Dedifferentiated amniotic fluid mesenchymal stem cell (primary cell): ENCODE measurements around the gene PFKFB3.
"Not testable (repeated sequence)": the region's sequence is repeated elsewhere in the genome, so short reads cannot be mapped to it uniquely, and the experiment has no call there.

Experiments used
- DNase-seq: peaks from one replicate; pipeline ENCODE4 v3.0.0-alpha.2; 2016; ENCODE audit errors: extremely low spot score

PFKFB3 gene

GRCh38 chr10:6178581-6178980 is 24.2 kb upstream of the PFKFB3 start:
- DNase-seq, result no peak

- no peak for DNase-seq
These were observed 23.7 kb upstream of the PFKFB3 start for GRCh38 chr10:6179078-6179477.

- no peak for DNase-seq
These were observed 22.1 kb upstream of the PFKFB3 start for GRCh38 chr10:6180480-6181110.

GRCh38 chr10:6181249-6181648 is 21.5 kb upstream of the PFKFB3 start:
- DNase-seq, result no peak

GRCh38 chr10:6182454-6183098 is 20.2 kb upstream of the PFKFB3 start:
- no peak for DNase-seq

- DNase-seq, result no peak
These were observed 17.6 kb upstream of the PFKFB3 start for GRCh38 chr10:6185039-6185716.

GRCh38 chr10:6186894-6187256 is 15.9 kb upstream of the PFKFB3 start:
- DNase-seq, result no peak

- no peak for DNase-seq
These were observed 15.5 kb upstream of the PFKFB3 start for GRCh38 chr10:6187278-6187677.

- DNase-seq, result not testable (repeated sequence)
These were observed 12.7 kb upstream of the PFKFB3 start for GRCh38 chr10:6190033-6190432.

GRCh38 chr10:6191147-6191546 is 11.6 kb upstream of the PFKFB3 start:
- DNase-seq, result no peak

GRCh38 chr10:6191569-6191968 is 11.2 kb upstream of the PFKFB3 start:
- no peak for DNase-seq

GRCh38 chr10:6193342-6193741 is 9.4 kb upstream of the PFKFB3 start:
- not testable (repeated sequence) for DNase-seq

GRCh38 chr10:6194311-6194710 is 8.4 kb upstream of the PFKFB3 start:
- DNase-seq, result no peak

GRCh38 chr10:6195376-6195775 is 7.4 kb upstream of the PFKFB3 start:
- no peak for DNase-seq

- no peak for DNase-seq
These were observed 6.9 kb upstream of the PFKFB3 start for GRCh38 chr10:6195846-6196245.

- DNase-seq, result not testable (repeated sequence)
These were observed 6.2 kb upstream of the PFKFB3 start for GRCh38 chr10:6196524-6196923.

GRCh38 chr10:6197321-6197720 is 5.4 kb upstream of the PFKFB3 start:
- DNase-seq, result no peak

GRCh38 chr10:6198171-6198570 is 4.6 kb upstream of the PFKFB3 start:
- no peak for DNase-seq

- no peak for DNase-seq
These were observed 3.5 kb upstream of the PFKFB3 start for GRCh38 chr10:6199131-6199733.

GRCh38 chr10:6200440-6200733 is 2.3 kb upstream of the PFKFB3 start:
- no peak for DNase-seq

GRCh38 chr10:6200734-6201515 is 1.8 kb upstream of the PFKFB3 start:
- DNase-seq, result no peak

- DNase-seq, result peak; percentile 38
These were observed 1.2 kb upstream of the PFKFB3 start for GRCh38 chr10:6201516-6201975.
